GM21381 (cell line): Measurements from ENCODE around the gene MBP.

ENCODE experiments used
- ATAC-seq: cut with Tn5 transposase; IDR thresholded peaks from one replicate; pipeline ENCODE4 v1.9.1; 2021; ENCODE audit warnings: mild to moderate bottlenecking, moderate library complexity; ENCODE audit not compliant: unreplicated experiment

MBP gene

GRCh38 chr18:77068321-77069312, 64.0 kb downstream of the MBP start:
- ATAC-seq = peak; percentile 24

GRCh38 chr18:77067291-77068061, 65.1 kb downstream of the MBP start:
- ATAC-seq = peak; percentile 34

- no peak for ATAC-seq
Observed at GRCh38 chr18:77066689-77067088, 65.9 kb downstream of the MBP start.

- no peak for ATAC-seq
Observed at GRCh38 chr18:77066101-77066500, 66.5 kb downstream of the MBP start.

GRCh38 chr18:77065221-77065981, 67.2 kb downstream of the MBP start:
- no peak for ATAC-seq

GRCh38 chr18:77063260-77063659, 69.3 kb downstream of the MBP start:
- ATAC-seq = peak; percentile 43

GRCh38 chr18:77062518-77063003, 70.0 kb downstream of the MBP start:
- ATAC-seq = peak; percentile 54

GRCh38 chr18:77061946-77062517, 70.6 kb downstream of the MBP start:
- peak; percentile 39 for ATAC-seq

GRCh38 chr18:77061281-77061945, 71.2 kb downstream of the MBP start:
- no peak for ATAC-seq

GRCh38 chr18:77060151-77060550, 72.4 kb downstream of the MBP start:
- no peak for ATAC-seq

- ATAC-seq = no peak
Observed at GRCh38 chr18:77059294-77059916, 73.2 kb downstream of the MBP start.

GRCh38 chr18:77058290-77058835, 74.2 kb downstream of the MBP start:
- ATAC-seq = no peak

- ATAC-seq = no peak
Observed at GRCh38 chr18:77057006-77057395, 75.6 kb downstream of the MBP start.

GRCh38 chr18:77056344-77057005, 76.1 kb downstream of the MBP start:
- ATAC-seq = no peak

GRCh38 chr18:77055429-77056300, 76.9 kb downstream of the MBP start:
- no peak for ATAC-seq

- ATAC-seq = peak; percentile 84
Observed at GRCh38 chr18:77054606-77055428, 77.8 kb downstream of the MBP start.

GRCh38 chr18:77054288-77054605, 78.3 kb downstream of the MBP start:
- peak; percentile 15 for ATAC-seq
